Trophoblast cell (in vitro differentiated cells and primary cell): ENCODE measurements around the gene TARBP2.

Source experiments
- DNase-seq, 2 donors: peaks; one replicate each; pipeline ENCODE4 v3.0.0-alpha.2; 2016
- H2AFZ ChIP-seq: 2 replicates; pipeline ENCODE4 v1.6.1; 2013; ENCODE audit warnings: low read length, moderate library complexity, mild to moderate bottlenecking; ENCODE audit not compliant: insufficient read depth, poor library complexity
- H2AK5ac ChIP-seq: 2 replicates; pipeline ENCODE4 v1.6.1; 2013; ENCODE audit warnings: mild to moderate bottlenecking, low read length
- H2BK120ac ChIP-seq: 2 replicates; pipeline ENCODE4 v1.6.1; 2013; ENCODE audit warnings: low read length, mild to moderate bottlenecking, moderate library complexity; ENCODE audit not compliant: insufficient read depth, poor library complexity
- H2BK12ac ChIP-seq: 2 replicates; pipeline ENCODE4 v1.6.1; 2013; ENCODE audit warnings: mild to moderate bottlenecking, low read length, moderate library complexity
- H2BK5ac ChIP-seq: 2 replicates; pipeline ENCODE4 v1.6.1; 2013; ENCODE audit warnings: low read length, low read depth, moderate library complexity, mild to moderate bottlenecking; ENCODE audit not compliant: poor library complexity
- H3K14ac ChIP-seq: 2 replicates; pipeline ENCODE4 v1.6.1; 2013; ENCODE audit warnings: mild to moderate bottlenecking, low read length
- H3K18ac ChIP-seq: 2 replicates; pipeline ENCODE4 v1.6.1; 2013; ENCODE audit warnings: mild to moderate bottlenecking, low read length
- H3K23ac ChIP-seq: 2 replicates; pipeline ENCODE4 v1.6.1; 2013; ENCODE audit warnings: low read length
- H3K27ac ChIP-seq: 2 replicates; pipeline ENCODE4 v1.5.1; 2013; ENCODE audit warnings: low read depth, mild to moderate bottlenecking, inconsistent platforms, low read length, moderate library complexity
- H3K27me3 ChIP-seq: 2 replicates; pipeline ENCODE4 v1.6.1; 2013; ENCODE audit warnings: inconsistent platforms, mild to moderate bottlenecking, low read length, moderate library complexity; ENCODE audit not compliant: insufficient read depth
- H3K36me3 ChIP-seq, 2 experiments: 1 replicate in 1 of 2; 2 replicates in 1 of 2; pipeline ENCODE4 v1.6.1; 2013; ENCODE audit warnings: low read length in 2 of 2, mild to moderate bottlenecking in 2 of 2, moderate library complexity in 1 of 2; ENCODE audit not compliant: insufficient read depth in 2 of 2, control insufficient read depth in 1 of 2
- H3K4ac ChIP-seq: 2 replicates; pipeline ENCODE4 v1.6.1; 2013; ENCODE audit warnings: low read depth, mild to moderate bottlenecking, low read length, moderate library complexity
- H3K4me1 ChIP-seq, 2 experiments: 1 replicate in 1 of 2; 2 replicates in 1 of 2; pipeline ENCODE4 v1.6.1; 2013; ENCODE audit warnings: low read length in 2 of 2, mild to moderate bottlenecking in 2 of 2, moderate library complexity in 1 of 2; ENCODE audit not compliant: insufficient read depth in 2 of 2, control insufficient read depth in 1 of 2
- H3K4me2 ChIP-seq: 2 replicates; pipeline ENCODE4 v1.6.1; 2013; ENCODE audit warnings: inconsistent platforms, mild to moderate bottlenecking, low read length, moderate library complexity
- H3K4me3 ChIP-seq: 2 replicates; pipeline ENCODE4 v1.5.1; 2013; ENCODE audit warnings: mild to moderate bottlenecking, low read depth, low read length, inconsistent platforms
- H3K79me1 ChIP-seq: one replicate; pipeline ENCODE4 v1.6.1; 2013; ENCODE audit warnings: low read length
- H3K79me2 ChIP-seq: 2 replicates; pipeline ENCODE4 v1.6.1; 2013; ENCODE audit warnings: low read length, mild to moderate bottlenecking; ENCODE audit not compliant: control insufficient read depth, insufficient read depth, poor library complexity
- H3K9ac ChIP-seq: 2 replicates; pipeline ENCODE4 v1.6.1; 2013; ENCODE audit warnings: mild to moderate bottlenecking, low read length
- H3K9me3 ChIP-seq: 2 replicates; pipeline ENCODE4 v1.6.1; 2013; ENCODE audit warnings: low read depth, mild to moderate bottlenecking, control low read depth, inconsistent platforms, low read length; ENCODE audit not compliant: insufficient read depth
- H4K12ac ChIP-seq: 2 replicates; pipeline ENCODE4 v1.6.1; 2013; ENCODE audit warnings: low read depth, mild to moderate bottlenecking, low read length, moderate library complexity
- H4K8ac ChIP-seq: 2 replicates; pipeline ENCODE4 v1.6.1; 2013; ENCODE audit warnings: low read depth, mild to moderate bottlenecking, low read length, moderate library complexity
- H4K91ac ChIP-seq: one replicate; pipeline ENCODE4 v1.6.1; 2013; ENCODE audit warnings: low read depth, mild to moderate bottlenecking, low read length, moderate library complexity
- WGBS: extraction: QIAGEN DNeasy Blood & Tissue Kit; methylation state at CpG from one replicate; pipeline ENCODE4 v1.1.7; 2013; ENCODE audit warnings: missing lambda C conversion rate; ENCODE audit not compliant: insufficient read length, insufficient coverage; ENCODE audit errors: extremely low coverage; 5-methylcytosine and 5-hydroxymethylcytosine counted together

TARBP2 gene

DNA sequence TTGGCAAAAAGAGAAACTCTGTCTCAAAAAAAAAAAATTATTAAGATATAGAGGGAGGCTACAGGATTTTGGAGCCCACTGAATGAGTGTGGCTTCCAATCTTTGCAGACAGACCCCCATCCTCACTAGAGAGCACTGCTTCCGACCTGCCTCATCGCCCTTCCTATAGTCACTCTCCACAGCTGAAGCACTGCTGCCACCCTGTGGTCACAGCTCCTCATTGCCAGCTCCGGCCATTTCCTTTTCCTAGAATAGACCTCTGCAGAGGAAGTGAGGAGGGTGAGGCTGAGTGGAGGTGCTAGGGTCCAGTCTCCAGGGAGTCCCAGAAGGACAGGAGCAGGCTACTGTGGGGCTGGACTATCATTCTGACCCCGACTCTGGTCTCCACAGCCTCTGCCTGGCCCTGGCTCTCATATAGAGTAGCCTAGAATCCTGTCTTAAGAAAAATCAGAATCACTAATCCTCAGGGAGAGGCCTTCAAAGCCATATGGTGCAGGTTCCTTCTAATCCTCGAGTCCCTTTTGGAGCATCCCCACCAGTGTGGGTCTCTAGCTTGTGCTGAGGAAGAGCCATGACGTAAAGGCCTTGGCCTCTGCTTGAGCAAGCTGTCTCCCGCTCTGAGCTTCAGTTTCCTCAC, 7.6 kb downstream of the TARBP2 start:
- Histone ChIP-seq H3K18ac (no peak overlapping the region), H3K4me1 (no peaks in the 10 kb centered on the region), H3K4ac (no peak overlapping the region), H3K4me2 (no peak overlapping the region), H3K14ac (no peak overlapping the region), H2BK5ac (no peak overlapping the region), H3K36me3 (peaks cover 44 to 62% of the 10 kb centered on the region in 2 experiments), H3K9ac (no peak overlapping the region), H2AK5ac (no peak overlapping the region), H3K9me3 (peaks cover 3% of the 10 kb centered on the region), H3K27ac (no peak overlapping the region), H3K23ac (no peak overlapping the region), H4K91ac (no peak overlapping the region), H4K8ac (no peak overlapping the region), H3K79me2 (no peaks in the 10 kb centered on the region), H3K27me3 (no peaks in the 10 kb centered on the region), H3K4me3 (no peak overlapping the region), H4K12ac (no peak overlapping the region), H3K79me1 (no peaks in the 10 kb centered on the region), H2BK12ac (no peak overlapping the region), H2AFZ (no peak overlapping the region), H2BK120ac (no peak overlapping the region)
- no CpG with 5 or more reads among the region's 7 CpGs for WGBS
- peak; percentile 77 to 93 for DNase-seq

GRCh38 chr12:53510181-53510812, 9.2 kb downstream of the TARBP2 start:
- WGBS: no CpG with 5 or more reads among the region's 9 CpGs

GRCh38 chr12:53513712-53514410, 12.8 kb downstream of the TARBP2 start:
- DNase-seq: no peak
- Histone ChIP-seq H3K27ac (no peak overlapping the region), H4K91ac (no peak overlapping the region), H2AK5ac (no peak overlapping the region), H2BK12ac (no peak overlapping the region), H3K4me3 (no peak overlapping the region), H3K18ac (no peak overlapping the region), H4K12ac (no peak overlapping the region), H3K4me1 (no peaks in the 10 kb centered on the region), H2BK5ac (no peak overlapping the region), H3K36me3 (peaks cover 24 to 49% of the 10 kb centered on the region in 2 experiments), H3K14ac (no peak overlapping the region), H3K79me1 (no peaks in the 10 kb centered on the region), H4K8ac (no peak overlapping the region), H3K4ac (no peak overlapping the region), H2AFZ (no peak overlapping the region), H3K9ac (no peak overlapping the region), H3K79me2 (no peaks in the 10 kb centered on the region), H3K4me2 (no peak overlapping the region), H3K23ac (no peak overlapping the region), H2BK120ac (no peak overlapping the region), H3K27me3 (no peaks in the 10 kb centered on the region), H3K9me3 (no peaks in the 10 kb centered on the region)
- no CpG with 5 or more reads among the region's 6 CpGs for WGBS

More at GRCh38 chr12:53510181-53510812, 9.2 kb downstream of the TARBP2 start:
- H3K27me3 ChIP-seq: no peaks in the 10 kb centered on the region
- no peak overlapping the region for H3K4ac ChIP-seq
- no peak overlapping the region for H2AK5ac ChIP-seq
- H3K9ac ChIP-seq: no peak overlapping the region
- no peak overlapping the region for H2BK120ac ChIP-seq
- H3K79me1 ChIP-seq: no peaks in the 10 kb centered on the region
- H2BK12ac ChIP-seq: no peak overlapping the region
- H3K4me2 ChIP-seq: no peak overlapping the region
- H3K79me2 ChIP-seq: no peaks in the 10 kb centered on the region
- no peak overlapping the region for H4K91ac ChIP-seq
- no peak overlapping the region for H4K8ac ChIP-seq
- H3K23ac ChIP-seq: no peak overlapping the region
- peaks cover 34 to 57% of the 10 kb centered on the region in 2 experiments for H3K36me3 ChIP-seq
- H2AFZ ChIP-seq: no peak overlapping the region
- DNase-seq: no peak
- no peaks in the 10 kb centered on the region for H3K4me1 ChIP-seq
- H2BK5ac ChIP-seq: no peak overlapping the region
- H3K27ac ChIP-seq: no peak overlapping the region
- H3K14ac ChIP-seq: no peak overlapping the region
- no peak overlapping the region for H3K4me3 ChIP-seq
- no peaks in the 10 kb centered on the region for H3K9me3 ChIP-seq
- H4K12ac ChIP-seq: no peak overlapping the region
- H3K18ac ChIP-seq: no peak overlapping the region

DNA sequence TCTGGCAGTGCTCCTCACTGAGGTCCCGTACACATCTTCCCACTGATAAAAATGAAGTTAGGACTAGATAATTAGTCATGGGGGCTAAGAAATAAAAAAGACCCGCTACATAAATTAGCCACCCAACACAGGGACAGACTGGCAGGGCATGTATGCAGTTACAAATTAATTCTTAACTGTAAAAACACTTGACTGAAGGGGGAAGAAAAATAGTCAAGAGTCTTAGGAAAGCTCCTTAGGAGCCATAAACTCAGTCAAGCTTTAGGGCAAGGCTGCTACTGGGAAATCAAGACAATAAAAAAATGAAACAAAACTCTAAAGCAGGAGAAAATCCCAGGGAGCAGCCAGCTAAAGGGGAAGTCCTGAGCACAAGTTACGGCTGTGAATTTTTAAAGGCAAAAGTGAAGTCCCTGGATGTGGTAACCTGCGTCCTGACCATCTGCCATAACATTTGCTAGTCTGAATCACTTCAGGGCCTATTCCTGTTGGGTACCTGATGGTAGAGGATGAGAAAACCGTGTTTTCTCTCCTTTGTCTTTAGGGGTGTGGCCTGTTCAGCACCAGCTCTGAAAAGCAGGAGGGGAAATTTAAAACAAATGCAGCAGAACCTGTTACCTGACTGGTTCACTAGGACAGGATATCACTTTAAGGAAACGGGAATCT, 13.7 kb downstream of the TARBP2 start:
- Histone ChIP-seq H4K12ac (no peak overlapping the region), H3K4ac (no peak overlapping the region), H3K79me2 (no peaks in the 10 kb centered on the region), H4K91ac (no peak overlapping the region), H2AK5ac (no peak overlapping the region), H3K27ac (no peak overlapping the region), H3K23ac (no peak overlapping the region), H3K9ac (no peak overlapping the region), H2BK120ac (no peak overlapping the region), H2BK12ac (no peak overlapping the region), H3K9me3 (no peaks in the 10 kb centered on the region), H3K4me2 (no peak overlapping the region), H2AFZ (no peak overlapping the region), H3K4me1 (no peaks in the 10 kb centered on the region), H2BK5ac (no peak overlapping the region), H4K8ac (no peak overlapping the region), H3K36me3 (peaks cover 29 to 49% of the 10 kb centered on the region in 2 experiments), H3K14ac (no peak overlapping the region), H3K79me1 (no peaks in the 10 kb centered on the region), H3K27me3 (no peaks in the 10 kb centered on the region), H3K18ac (no peak overlapping the region), H3K4me3 (no peak overlapping the region)
- WGBS: no CpG with 5 or more reads among the region's 6 CpGs
- no peak for DNase-seq
